OCI-M2 (cell line): ENCODE data around the gene BHLHE40.

Experiments used
- DNase-seq: peaks from one replicate; lab custom pipeline; 2025; ENCODE audit not compliant: unreplicated experiment; lab: John Stamatoyannopoulos, UW

Gene BHLHE40

DNA sequence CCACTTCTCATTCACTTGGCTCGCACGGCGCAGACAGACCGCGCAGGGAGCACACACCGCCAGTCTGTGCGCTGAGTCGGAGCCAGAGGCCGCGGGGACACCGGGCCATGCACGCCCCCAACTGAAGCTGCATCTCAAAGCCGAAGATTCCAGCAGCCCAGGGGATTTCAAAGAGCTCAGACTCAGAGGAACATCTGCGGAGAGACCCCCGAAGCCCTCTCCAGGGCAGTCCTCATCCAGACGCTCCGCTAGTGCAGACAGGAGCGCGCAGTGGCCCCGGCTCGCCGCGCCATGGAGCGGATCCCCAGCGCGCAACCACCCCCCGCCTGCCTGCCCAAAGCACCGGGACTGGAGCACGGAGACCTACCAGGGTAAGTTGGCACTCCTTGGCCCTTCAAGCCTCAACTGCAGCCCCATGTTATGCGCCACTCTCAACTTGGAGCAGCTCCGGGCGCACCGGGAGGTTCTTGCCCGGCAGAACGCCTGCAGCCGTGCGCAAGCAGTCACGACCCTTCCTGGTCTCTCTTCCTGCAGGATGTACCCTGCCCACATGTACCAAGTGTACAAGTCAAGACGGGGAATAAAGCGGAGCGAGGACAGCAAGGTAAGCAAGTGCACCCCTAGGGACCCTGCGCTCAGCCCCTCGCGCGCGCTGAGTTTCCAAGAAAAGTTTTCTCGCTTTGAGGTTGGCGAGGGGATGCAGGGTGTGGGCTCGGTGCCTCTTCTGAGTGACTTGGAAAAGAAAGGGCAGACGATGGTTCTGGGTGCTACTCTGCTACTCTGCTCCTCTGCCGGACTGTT is at the start of gene BHLHE40:
Gene BHLHE40 (plus strand): TSS at position 10 of the 801 bp plus-strand sequence. CDS start 282 bp downstream, at position 292.
- no peak for DNase-seq

DNA sequence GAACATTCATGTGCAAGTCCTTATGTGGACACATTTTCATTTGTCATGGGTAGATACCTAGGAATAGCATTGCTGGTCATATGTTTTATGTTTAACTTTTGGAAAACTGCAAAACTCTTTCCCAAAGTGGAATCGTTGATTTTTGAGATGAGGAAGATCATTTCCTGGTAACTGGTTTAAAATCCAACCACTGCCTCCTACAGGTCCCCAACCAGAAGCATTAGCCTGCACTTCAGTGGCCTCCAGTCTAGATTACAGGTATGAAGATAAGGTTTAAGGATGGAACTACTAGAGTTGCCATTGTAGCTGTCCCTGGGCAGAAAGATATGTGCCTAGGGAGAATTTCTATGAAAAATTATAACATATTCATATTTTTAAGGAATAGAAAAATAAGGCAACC is 48.7 kb upstream of the BHLHE40 start:
- DNase-seq = no peak

DNA sequence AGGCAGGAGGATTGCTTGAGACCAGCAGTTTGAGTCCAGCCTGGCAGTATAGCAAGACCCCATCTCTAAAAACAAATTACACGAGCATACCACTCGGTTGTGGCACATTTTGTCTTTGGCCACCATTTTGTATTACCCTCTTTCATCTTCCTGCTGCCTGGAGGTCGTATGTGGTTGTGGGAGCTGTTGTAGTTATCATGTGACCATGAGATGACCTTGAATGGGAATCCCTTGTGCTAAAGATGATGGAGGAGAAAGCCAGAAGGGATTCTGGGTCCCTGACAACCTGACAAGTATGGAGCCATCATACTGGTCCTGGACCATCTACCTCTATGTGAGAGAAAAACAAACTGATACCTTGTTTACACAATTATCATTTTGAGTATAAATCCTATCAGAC is 45.2 kb upstream of the BHLHE40 start:
- DNase-seq = no peak

DNA sequence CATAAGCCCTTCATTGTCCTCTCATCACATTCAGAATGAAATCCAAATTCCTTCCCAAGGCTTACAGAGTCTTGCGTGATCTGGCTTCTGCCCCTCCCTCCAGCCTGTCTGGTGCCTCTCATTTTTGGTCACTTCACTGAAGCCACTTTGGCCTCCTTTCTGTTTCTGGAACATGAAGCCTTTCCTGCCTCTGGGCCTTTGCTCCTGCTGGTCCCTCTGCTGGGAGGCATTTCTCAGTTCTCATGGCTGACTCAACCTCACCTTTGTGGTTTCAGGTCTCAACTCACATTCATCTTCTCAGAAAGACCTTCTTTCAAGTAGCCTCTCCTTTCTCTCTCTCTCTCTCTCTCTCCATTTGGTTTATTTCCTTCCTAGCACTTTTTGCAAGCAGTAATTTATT is 43.9 kb upstream of the BHLHE40 start:
- DNase-seq = no peak

DNA sequence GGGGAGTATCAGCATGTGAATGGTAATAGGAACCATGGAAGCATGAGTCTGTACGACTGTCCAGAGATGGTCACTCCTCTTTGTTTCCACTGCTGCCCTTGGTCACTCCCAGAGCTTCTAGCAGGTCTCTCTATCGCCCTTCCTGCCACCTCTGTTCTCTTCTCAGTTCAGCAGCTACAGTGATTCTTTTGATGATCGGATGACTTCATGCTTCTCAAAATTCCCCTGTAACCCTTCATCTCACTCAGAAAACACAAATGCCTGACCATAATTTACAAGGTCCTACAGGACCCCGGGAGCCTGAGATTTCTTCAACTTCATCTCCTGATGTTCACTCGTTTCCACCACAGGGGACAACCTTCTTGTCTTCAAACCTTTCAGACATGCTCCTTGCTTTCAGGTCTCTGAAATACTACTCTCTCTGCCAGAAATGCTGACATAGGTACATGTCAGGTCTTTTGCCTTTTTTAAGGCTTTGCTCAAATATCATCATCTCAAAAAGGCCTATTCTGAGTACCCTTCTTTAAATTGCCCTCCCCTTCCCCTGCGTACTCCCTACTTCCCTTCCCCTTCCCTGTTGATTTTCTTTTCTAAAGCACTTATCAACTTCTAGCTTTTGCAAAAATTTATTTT is 42.1 kb upstream of the BHLHE40 start:
- DNase-seq = no peak

DNA sequence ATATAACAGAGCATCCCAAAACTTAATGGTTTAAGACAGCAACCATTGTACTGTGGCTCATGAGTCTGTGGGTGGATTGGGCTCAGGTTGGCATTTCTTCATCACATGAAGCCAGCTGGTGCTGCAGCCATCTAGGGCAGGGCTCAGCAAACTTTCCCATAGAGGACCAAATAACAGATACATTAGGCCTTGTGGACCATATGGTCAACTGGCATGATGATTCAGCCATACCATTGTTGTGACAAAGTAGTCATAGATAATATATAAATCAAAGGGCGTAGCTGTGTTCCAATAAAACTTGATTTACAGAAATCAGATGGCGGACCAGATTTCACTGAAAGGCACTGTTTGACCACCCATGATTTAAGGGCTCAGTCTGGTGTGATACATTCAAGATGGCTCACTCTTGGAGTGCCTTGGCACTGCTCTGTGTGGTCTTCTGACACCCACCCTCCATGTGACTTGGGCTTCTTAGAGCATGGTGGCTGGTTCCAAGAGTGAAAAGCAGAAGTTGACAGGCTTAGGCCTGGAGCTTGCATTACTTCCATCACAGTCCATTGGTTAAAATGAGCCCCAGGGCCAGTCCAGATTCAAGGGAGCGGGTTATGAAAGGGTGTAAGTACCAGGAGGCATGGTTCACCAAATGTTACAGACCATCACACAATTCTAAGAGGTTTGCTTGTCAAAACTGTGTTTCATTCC is 40.8 kb upstream of the BHLHE40 start:
- no peak for DNase-seq

DNA sequence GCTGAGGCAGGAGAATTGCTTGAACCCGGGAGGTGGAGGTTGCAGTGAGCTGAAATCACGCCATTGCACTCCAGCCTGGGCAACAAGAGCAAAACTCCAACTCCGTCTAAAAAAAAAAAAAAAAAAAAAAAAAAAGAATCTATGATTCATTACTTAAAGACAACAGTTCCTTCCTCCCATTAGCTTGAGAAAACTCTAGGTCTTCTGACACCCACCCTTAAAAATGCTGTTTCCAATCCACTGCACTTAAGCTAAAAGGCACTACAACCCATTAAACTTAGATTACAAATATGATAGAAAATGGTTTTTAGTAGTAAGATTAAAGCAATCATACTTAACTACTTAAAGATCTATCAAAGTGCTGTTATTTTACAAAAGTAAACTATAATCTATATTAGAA is 40.0 kb upstream of the BHLHE40 start:
- DNase-seq = no peak

DNA sequence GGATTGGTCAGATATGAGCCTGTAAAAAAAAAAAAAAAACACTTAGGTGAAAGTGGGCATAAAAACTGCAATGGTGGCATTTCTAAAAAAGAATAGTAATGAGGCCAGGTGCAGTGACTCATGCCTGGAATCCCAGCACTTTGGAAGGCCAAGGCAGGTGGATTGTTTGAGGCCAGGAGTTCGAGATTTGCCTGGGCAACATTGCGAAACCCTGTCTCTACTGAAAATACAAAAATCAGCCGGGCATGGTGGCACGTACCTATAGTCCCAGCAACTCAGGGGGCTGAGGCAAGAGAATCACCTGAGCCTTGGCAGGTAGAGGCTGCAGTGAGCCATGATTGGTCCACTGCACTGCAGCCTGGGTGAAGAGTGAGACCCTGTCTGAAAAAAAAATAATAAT is 38.3 kb upstream of the BHLHE40 start:
- no peak for DNase-seq

DNA sequence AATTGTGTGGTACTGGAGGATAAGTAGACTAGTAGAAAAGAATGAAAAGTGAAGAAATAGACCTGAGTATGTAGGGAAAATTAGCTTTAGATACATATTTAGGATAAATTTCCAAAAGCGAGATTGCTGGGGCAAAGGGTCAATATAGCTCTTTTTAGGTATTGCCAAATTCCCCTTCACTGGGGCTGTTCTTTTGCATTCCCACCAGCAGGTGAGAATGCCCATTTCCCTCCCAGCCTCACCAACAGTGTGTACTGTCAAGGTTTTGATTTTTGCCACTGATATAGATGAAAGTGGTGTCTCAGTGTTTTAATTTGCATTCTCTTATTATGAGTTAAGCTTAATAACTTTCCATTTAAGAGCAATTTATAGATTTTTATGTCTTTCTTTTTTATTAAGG is 35.7 kb upstream of the BHLHE40 start:
- DNase-seq = no peak

DNA sequence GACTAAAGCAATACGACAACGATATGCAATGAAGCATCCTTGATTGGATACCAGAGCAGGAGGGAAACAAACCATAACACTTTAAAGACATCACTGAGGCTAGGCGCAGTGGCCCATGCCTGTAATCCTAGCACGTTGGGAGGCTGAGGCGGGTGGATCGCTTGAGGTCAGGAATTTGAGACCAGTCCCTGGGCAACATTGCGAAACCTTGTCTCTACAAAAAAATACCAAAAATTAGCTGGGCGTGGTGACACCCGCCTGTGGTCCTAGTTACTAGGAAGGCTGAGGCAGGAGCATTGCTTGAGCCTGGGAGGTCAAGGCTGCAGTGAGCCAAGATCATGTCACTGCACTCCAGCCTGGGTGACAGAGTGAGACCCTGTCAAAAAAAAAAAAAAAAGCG is 33.9 kb upstream of the BHLHE40 start:
- no peak for DNase-seq

DNA sequence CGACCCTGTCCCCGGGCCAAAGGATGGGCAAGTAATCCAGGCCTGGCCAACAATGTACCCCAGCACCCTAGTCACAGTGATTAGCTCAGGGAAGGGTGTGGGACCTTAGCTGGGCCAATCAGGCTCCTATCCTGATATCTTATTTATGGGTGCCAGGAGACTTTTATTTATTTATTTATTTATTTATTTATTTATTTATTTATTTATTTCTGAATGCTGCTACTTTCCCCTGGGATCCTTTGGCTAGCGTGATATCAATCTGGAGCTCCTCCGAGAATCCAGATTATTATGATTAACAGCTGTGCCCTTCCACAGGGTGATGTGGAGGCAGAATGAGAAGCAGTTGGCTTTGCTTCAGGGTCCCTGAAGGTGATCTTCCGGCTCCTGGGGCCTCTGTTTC is 32.2 kb upstream of the BHLHE40 start:
- DNase-seq = no peak

DNA sequence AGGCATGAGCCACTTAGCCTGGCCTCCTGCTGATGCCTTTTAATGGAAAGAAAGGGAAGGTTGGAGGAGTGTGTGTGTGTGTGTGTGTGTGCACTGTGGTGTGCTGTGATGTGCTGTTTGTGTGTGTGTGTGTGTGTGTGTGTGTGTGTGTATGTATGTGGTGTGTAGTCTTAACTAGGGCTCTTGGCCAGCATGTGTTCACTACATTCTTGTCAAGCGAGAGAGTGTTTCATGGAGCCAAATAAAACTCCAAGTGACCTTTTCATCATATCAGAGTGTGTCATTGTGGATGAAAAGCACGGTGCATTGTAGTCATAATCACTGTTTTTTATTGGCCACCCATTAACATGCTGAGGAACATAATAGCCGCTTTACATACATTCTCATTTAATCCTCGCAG is 30.8 kb upstream of the BHLHE40 start:
- no peak for DNase-seq

DNA sequence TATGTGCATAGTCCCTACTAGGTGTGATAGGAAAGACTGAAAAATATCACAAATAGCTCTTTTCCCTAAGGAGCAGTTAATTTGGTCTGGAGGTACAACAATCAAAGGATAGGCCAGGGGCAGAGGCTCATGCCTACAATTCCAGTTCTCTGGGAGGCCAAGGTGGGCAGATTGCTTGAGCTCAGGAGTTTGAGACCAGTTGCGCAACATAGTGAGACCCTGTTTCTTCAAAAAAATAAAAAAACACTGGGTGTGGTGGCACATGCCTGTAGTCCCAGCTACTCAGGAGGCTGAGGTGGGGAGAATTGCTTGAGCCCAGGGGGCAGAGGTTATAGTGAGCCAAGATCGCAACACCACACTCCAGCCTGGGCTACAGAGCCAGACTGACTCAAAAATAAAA is 30.2 kb upstream of the BHLHE40 start:
- no peak for DNase-seq

DNA sequence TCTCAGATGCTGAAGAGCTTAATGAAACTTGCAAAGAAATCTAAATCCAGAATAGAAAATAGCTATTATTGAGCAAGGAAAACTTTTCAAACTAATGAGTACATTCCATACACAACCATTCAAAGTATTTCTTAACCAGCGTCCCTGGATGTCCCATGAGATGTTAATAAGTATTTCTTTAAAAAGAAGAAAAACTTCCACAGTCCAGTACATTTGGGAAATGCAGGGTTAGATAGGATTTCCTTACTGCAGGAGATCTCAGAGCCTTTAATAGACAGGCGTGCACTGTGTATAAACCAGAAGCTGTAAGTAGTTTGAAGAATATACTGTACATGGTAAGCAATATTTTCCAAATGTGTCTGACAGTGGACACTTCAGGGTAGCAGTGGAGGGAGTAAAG is 29.6 kb upstream of the BHLHE40 start:
- DNase-seq = no peak

DNA sequence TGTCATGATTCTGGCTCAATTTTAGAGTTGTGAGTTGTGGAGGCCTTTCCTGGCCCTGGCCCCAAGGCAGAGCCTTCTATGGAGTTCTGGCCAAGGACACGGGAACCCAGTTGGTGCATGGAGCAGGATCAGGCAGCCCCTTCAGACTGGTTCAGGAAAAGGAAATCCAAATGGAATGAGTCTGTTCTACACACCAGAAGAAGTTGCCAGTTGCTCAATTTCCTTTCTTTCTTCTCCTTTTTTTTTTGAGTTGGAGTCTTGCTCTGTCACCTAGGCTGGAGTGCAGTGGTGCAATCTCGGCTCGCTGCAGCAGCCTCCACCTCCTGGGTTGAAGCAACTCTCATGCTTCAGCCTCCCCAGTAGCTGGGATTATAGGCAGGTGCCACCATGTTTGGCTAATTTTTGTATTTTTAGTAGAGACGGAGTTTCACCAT is 28.9 kb upstream of the BHLHE40 start:
- DNase-seq = no peak

DNA sequence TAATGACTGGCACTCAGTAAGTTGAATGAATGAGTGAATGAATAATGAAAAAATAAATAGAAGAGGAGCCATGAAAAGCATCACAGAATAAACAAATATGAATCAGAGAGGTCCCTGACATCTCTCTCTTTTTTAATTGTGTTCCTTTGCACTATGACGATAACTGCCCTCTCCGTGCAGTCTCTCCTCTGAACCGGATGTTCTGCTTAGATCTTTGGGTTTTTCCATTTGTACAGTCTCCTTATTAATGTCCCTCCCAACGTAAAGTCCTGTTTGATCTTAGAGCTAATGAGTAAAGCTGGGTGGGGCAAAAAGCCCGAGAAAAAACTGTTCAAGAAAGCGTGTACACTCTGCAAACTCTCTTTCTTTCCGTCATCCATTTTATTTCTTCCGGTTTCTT is 28.3 kb upstream of the BHLHE40 start:
- DNase-seq = no peak

DNA sequence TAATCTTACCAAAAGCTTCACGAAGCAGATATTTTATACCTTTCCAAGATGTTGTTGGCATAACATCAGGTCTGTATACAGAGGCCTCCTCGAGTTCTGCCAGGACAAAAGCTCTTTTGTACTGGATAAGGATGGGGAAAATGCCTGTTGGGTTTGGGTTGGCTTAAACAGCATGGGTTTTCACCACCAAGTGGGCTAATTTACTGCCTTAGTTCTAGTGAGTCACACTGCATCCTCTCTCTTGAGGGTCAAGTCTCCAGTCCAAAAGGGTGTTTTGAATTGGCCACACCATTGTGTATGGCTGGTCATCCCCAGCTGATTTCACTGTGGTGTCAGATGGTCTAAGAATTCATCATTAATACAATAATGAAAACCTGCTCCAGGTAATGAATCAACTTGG is 26.1 kb upstream of the BHLHE40 start:
- DNase-seq = no peak

DNA sequence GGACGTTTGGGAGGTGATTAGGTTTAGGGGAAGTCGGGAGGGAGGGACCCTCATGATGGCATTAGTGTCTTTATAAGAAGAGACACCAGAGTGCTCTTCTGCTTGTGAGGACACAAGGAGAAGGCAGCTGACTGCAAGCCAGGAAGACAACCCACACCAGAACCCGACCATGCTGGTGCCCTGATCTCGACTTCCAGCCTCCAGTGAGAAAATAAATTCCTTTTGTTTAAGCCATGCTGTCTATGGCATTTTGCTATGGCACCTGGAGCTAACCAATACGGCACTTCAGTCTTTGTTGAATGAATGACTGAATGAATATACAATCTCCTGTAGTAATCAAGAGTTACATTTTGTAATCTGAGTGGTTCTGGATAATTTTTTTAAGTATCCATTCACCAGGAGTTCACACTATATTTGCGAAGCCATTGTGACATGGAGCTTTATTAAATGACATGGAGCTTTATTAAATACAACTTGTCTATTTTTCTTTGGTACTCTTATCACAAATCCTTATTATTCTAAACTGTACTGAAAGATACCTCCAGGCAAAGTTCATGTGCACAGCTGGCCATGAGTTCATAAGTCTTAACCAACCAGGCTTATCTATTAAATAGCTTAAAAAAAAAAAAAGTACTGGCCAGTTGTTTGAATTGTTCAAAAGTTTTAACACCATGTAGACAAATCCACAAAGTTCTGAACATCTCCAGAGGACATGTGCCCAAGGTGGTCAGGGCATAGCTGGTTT is 24.8 kb upstream of the BHLHE40 start:
- no peak for DNase-seq

DNA sequence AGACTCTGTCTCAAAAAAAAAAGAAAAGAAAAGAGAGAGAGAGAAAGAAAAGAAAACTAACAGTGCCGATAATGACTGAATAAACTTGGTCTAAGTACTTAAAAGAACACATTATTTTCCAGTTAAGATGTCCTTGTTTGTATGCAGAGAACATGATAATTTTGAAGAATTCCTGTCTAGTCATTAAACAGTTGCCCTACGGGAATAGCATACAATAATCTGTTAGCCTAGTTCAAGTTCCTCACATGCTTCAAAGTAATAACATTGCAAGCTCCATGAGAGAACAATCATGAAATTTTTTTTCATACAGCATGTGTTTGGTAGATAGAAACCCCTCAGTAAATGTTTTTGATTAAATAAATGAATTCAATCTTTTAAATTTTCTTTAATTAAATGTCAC is 23.1 kb upstream of the BHLHE40 start:
- DNase-seq = no peak

DNA sequence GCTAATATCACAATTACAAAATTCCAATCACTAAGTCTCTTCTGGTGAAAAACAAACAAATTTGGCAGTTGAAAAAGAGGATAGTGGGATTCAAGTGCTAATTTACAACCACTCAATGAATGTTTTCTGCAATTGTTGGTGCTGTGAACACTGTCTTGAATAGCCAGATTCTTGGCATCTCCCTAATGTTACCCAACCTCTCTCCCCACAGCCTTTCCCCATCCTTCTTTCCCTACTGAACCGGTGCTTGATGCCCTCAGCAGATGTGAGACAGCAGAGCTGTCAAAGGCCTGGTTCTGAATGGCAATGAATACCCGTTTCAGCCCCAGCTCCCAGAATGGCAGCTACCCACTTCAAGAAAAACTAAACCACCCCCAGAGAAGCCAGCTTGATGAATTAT is 22.5 kb upstream of the BHLHE40 start:
- no peak for DNase-seq

DNA sequence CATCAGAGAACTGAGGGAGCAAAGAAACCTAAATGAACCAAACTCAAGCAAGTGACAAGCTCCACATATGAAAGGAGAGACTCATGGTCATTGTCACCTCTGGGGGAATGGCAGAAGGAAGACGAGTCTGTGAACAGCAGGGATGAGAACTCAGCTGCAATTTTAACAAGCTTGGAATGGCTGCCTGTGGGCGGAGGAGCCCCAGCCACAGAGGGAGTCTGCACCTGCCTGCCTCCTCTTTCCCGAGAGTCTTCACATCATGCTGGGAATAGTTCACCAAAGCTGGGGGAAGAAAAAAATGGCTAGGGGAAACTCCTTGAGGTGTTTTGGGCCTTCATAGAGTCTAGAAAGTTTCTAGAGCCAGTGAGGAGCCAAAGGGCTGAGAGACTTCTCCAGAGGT is 21.3 kb upstream of the BHLHE40 start:
- no peak for DNase-seq
